Prostate gland (tissue), 2 donors: Measurements from ENCODE around the gene BBS9. TPM values are rescaled to one million over a fixed set of nuclear protein-coding genes. Genes with fewer than 3 reads are reported as not detected.

Experiments used
- DNase-seq: peaks from one replicate; pipeline ENCODE4 v3.0.0-alpha.2; 2019; ENCODE audit warnings: low spot score
- H3K27ac ChIP-seq, 2 donors: fragments of 200-600 bp; sonication (generic); 2 replicates each; pipeline ENCODE4 v1.5.1; 2017 to 2019
- H3K27me3 ChIP-seq: fragments of 200-600 bp; sonication (generic); replicated peaks from 2 replicates; pipeline ENCODE4 v1.5.1; 2019; ENCODE audit not compliant: insufficient read depth
- H3K36me3 ChIP-seq, 2 donors: fragments of 200-600 bp; sonication (generic); 1 replicate in 1 of 2; 2 replicates in 1 of 2; pipeline versions ENCODE4 v1.5.1 to v1.8.1; 2017 to 2019
- H3K4me1 ChIP-seq: fragments of 200-600 bp; sonication (generic); replicated peaks from 2 replicates; pipeline ENCODE4 v1.5.1; 2019
- H3K4me3 ChIP-seq, 2 donors: fragments of 200-600 bp; sonication (generic); 2 replicates each; pipeline ENCODE4 v1.5.1; 2017 to 2019
- H3K9me3 ChIP-seq: fragments of 200-600 bp; sonication (generic); 2 replicates; pipeline ENCODE4 v1.5.1; 2017
- CTCF ChIP-seq, 4 experiments: fragments of 200-600 bp in 2 of 4; fragments of 450-650 bp in 2 of 4; sonication (generic) in 2 of 4; IDR thresholded peaks; 1 replicate in 3 of 4; 2 replicates in 1 of 4; pipeline ENCODE4 v1.5.1; 2016 to 2019; ENCODE audit warnings: antibody characterized with exemption in 4 of 4, mild to moderate bottlenecking in 2 of 4, moderate library complexity in 2 of 4
- POLR2A ChIP-seq: fragments of 450-650 bp; IDR thresholded peaks from one replicate; pipeline ENCODE4 v1.6.1; 2016; ENCODE audit warnings: antibody characterized with exemption, mild to moderate bottlenecking
- POLR2AphosphoS5 ChIP-seq: sonication (generic); formaldehyde crosslinking; IDR thresholded peaks from one replicate; pipeline ENCODE4 v1.6.1; 2017; ENCODE audit warnings: antibody characterized with exemption
- whole genome bisulfite sequencing: methylation state at CpG from one replicate; pipeline ENCODE4 v1.1.5; 2018; 5-methylcytosine and 5-hydroxymethylcytosine counted together
- intact Hi-C: fragments of 100-400 bp; cut with DNase I; formaldehyde crosslinking; loops from one replicate; pipeline ENCODE4 v1.14.2; 2022
- total RNA-seq, 2 donors: library from RNA; depleted of rRNA; stranded (reverse); fragments of >200 nt; gene quantifications; one replicate each; pipeline ENCODE4 v1.1.0, GENCODE V29; 2016

The BBS9 gene
- total RNA-seq, 2 donors from 2014 or later = 19.6 to 36.8 TPM

- Histone ChIP-seq H3K36me3 (no peaks in the 10 kb centered on the region), H3K4me1 (no peaks in the 10 kb centered on the region), H3K27me3 (no peaks in the 10 kb centered on the region), H3K9me3 (no peaks in the 10 kb centered on the region), H3K27ac (no peak overlapping the region), H3K4me3 (no peak overlapping the region)
- DNase-seq = no peak
- TF ChIP-seq CTCF (IDR thresholded peaks at IDR 0.05) (no peak), POLR2A (no peak), POLR2AphosphoS5 (no peak)
- intact Hi-C loops = no loop called here
Observed at GRCh38 chr7:33191340-33191739, 62.0 kb downstream of the BBS9 start.

DNA sequence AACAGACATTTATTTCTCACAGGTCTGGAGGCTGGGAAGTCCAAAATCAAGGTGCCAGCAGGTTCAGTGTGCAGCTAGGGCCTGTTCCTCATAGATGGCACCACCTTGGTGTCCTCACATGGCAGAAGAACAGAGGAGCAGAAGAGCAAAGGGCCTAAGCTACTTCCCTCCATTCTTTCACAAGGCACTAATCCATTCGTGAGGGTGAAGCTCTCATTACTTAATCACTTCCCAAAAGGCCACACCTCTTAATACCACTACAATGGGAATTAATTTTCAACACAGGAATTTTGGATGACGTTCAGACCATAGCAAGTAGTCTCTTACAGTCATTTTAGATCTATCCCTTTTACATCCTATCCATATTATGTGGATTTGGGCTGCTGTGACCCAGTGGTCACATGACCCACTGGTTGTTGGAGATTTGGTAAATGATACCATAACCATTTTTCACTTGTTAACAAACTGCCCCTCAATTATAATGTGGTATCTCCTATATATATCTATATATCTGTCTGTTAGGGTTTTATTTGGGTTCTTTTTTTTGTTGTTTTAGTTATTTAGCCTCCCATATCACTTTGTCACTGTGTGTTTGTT is 63.4 kb downstream of the BBS9 start:
- no peak for TF ChIP-seq CTCF (IDR thresholded peaks at IDR 0.05)
- no peak for TF ChIP-seq POLR2AphosphoS5
- TF ChIP-seq POLR2A = no peak
- WGBS = 88% methylated on average over 2 of the region's 2 CpGs
- no peaks in the 10 kb centered on the region for H3K9me3 ChIP-seq
- no peak overlapping the region for H3K4me3 ChIP-seq
- no peaks in the 10 kb centered on the region for H3K4me1 ChIP-seq
- H3K27ac ChIP-seq = no peak overlapping the region
- H3K36me3 ChIP-seq = no peaks in the 10 kb centered on the region
- H3K27me3 ChIP-seq = no peaks in the 10 kb centered on the region
- intact Hi-C loops = no loop called here
- no peak for DNase-seq

GRCh38 chr7:33193308-33193864 is 64.0 kb downstream of the BBS9 start:
- TF ChIP-seq POLR2AphosphoS5 = no peak
- no peak for TF ChIP-seq POLR2A
- TF ChIP-seq CTCF (IDR thresholded peaks at IDR 0.05) = no peak
- intact Hi-C loops = no loop called here
- H3K27ac ChIP-seq = no peak overlapping the region
- H3K9me3 ChIP-seq = no peaks in the 10 kb centered on the region
- no peaks in the 10 kb centered on the region for H3K27me3 ChIP-seq
- no peak for DNase-seq
- no peaks in the 10 kb centered on the region for H3K4me1 ChIP-seq
- 96% methylated on average over 3 of the region's 3 CpGs for WGBS
- no peaks in the 10 kb centered on the region for H3K36me3 ChIP-seq
- H3K4me3 ChIP-seq = no peak overlapping the region

- WGBS = 85% methylated on average over 2 of the region's 2 CpGs
Observed at GRCh38 chr7:33195264-33195663, 65.9 kb downstream of the BBS9 start.

More at GRCh38 chr7:33195264-33195663, 65.9 kb downstream of the BBS9 start:
- Histone ChIP-seq H3K27ac (no peak overlapping the region), H3K4me3 (no peak overlapping the region), H3K27me3 (no peaks in the 10 kb centered on the region), H3K36me3 (no peaks in the 10 kb centered on the region), H3K9me3 (no peaks in the 10 kb centered on the region), H3K4me1 (no peaks in the 10 kb centered on the region)
- TF ChIP-seq POLR2AphosphoS5 = no peak
- no peak for TF ChIP-seq CTCF (IDR thresholded peaks at IDR 0.05)
- TF ChIP-seq POLR2A = no peak
- intact Hi-C loops = no loop called here
- DNase-seq = no peak
